ENCODE measurements around the gene BCL11A. TPM values are rescaled to one million over a fixed set of nuclear protein-coding genes. Genes with fewer than 3 reads are reported as not detected.

The BCL11A gene
- total RNA-seq, 1 donor from 2014 or later = 13.4 TPM

GRCh38 chr2:60596411-60596810 lies 43.0 kb upstream of the BCL11A start:
- no peak for TF ChIP-seq CTCF (IDR thresholded peaks at IDR 0.05)
- H3K36me3 Mint-ChIP-seq (ENCODE audit: low read depth) = peaks cover 3% of the 10 kb centered on the region
- H3K27me3 Mint-ChIP-seq (ENCODE audit: low read depth) = peaks cover 9% of the 10 kb centered on the region
- no peak overlapping the region for H3K4me3 Mint-ChIP-seq (ENCODE audit: unreplicated experiment)
- no peaks in the 10 kb centered on the region for H3K4me1 Mint-ChIP-seq (ENCODE audit: low read depth)
- DNase-seq (ENCODE audit: low spot score) = no peak
- no peak overlapping the region for H3K27ac Mint-ChIP-seq (ENCODE audit: unreplicated experiment)
- H3K9me3 Mint-ChIP-seq (ENCODE audit: low read depth) = peaks cover 27% of the 10 kb centered on the region

- no peak overlapping the region for H3K4me3 Mint-ChIP-seq (ENCODE audit: unreplicated experiment)
- no peaks in the 10 kb centered on the region for H3K4me1 Mint-ChIP-seq (ENCODE audit: low read depth)
- H3K36me3 Mint-ChIP-seq (ENCODE audit: low read depth) = peaks cover 3% of the 10 kb centered on the region
- peaks cover 27% of the 10 kb centered on the region for H3K9me3 Mint-ChIP-seq (ENCODE audit: low read depth)
- no peak for TF ChIP-seq CTCF (IDR thresholded peaks at IDR 0.05)
- H3K27me3 Mint-ChIP-seq (ENCODE audit: low read depth) = peaks cover 9% of the 10 kb centered on the region
- DNase-seq (ENCODE audit: low spot score) = no peak
- no peak overlapping the region for H3K27ac Mint-ChIP-seq (ENCODE audit: unreplicated experiment)
Observed at GRCh38 chr2:60595953-60596352, 42.5 kb upstream of the BCL11A start.

- Mint-ChIP-seq H3K27me3 (ENCODE audit: low read depth) (peaks cover 27% of the 10 kb centered on the region), H3K4me3 (ENCODE audit: unreplicated experiment) (no peak overlapping the region)
- DNase-seq (ENCODE audit: low spot score) = no peak
Observed at GRCh38 chr2:60589104-60589503, 35.6 kb upstream of the BCL11A start.

GRCh38 chr2:60586081-60586480 lies 32.6 kb upstream of the BCL11A start:
- Mint-ChIP-seq H3K4me1 (ENCODE audit: low read depth) (peaks cover 4% of the 10 kb centered on the region), H3K27ac (ENCODE audit: unreplicated experiment) (no peak overlapping the region), H3K36me3 (ENCODE audit: low read depth) (peaks cover 1% of the 10 kb centered on the region), H3K9me3 (ENCODE audit: low read depth) (no peaks in the 10 kb centered on the region), H3K4me3 (ENCODE audit: unreplicated experiment) (no peak overlapping the region), H3K27me3 (ENCODE audit: low read depth) (peaks cover 40% of the 10 kb centered on the region)
- no peak for TF ChIP-seq CTCF (IDR thresholded peaks at IDR 0.05)
- no peak for DNase-seq (ENCODE audit: low spot score)

More at GRCh38 chr2:60589104-60589503, 35.6 kb upstream of the BCL11A start:
- no peaks in the 10 kb centered on the region for H3K4me1 Mint-ChIP-seq (ENCODE audit: low read depth)
- TF ChIP-seq CTCF (IDR thresholded peaks at IDR 0.05) = no peak
- H3K27ac Mint-ChIP-seq (ENCODE audit: unreplicated experiment) = no peak overlapping the region
- H3K36me3 Mint-ChIP-seq (ENCODE audit: low read depth) = peaks cover 4% of the 10 kb centered on the region
- H3K9me3 Mint-ChIP-seq (ENCODE audit: low read depth) = peaks cover 20% of the 10 kb centered on the region

- no peaks in the 10 kb centered on the region for H3K9me3 Mint-ChIP-seq (ENCODE audit: low read depth)
- no peak for DNase-seq (ENCODE audit: low spot score)
- H3K27me3 Mint-ChIP-seq (ENCODE audit: low read depth) = peaks cover 47% of the 10 kb centered on the region
- H3K4me3 Mint-ChIP-seq (ENCODE audit: unreplicated experiment) = no peak overlapping the region
- H3K4me1 Mint-ChIP-seq (ENCODE audit: low read depth) = peaks cover 4% of the 10 kb centered on the region
- no peak for TF ChIP-seq CTCF (IDR thresholded peaks at IDR 0.05)
- peaks cover 1% of the 10 kb centered on the region for H3K36me3 Mint-ChIP-seq (ENCODE audit: low read depth)
- no peak overlapping the region for H3K27ac Mint-ChIP-seq (ENCODE audit: unreplicated experiment)
Observed at GRCh38 chr2:60585276-60585675, 31.8 kb upstream of the BCL11A start.

Measured in chondrocyte (in vitro differentiated cells).